ENCODE data around the gene COG5. TPM values are rescaled to one million over a fixed set of nuclear protein-coding genes. Genes with fewer than 3 reads are reported as not detected.

Gene COG5
- total and polyA plus RNA-seq, 2 of the 4 experiments (the other 2 are of a cell fraction), result 18.5 to 27.4 TPM

DNA sequence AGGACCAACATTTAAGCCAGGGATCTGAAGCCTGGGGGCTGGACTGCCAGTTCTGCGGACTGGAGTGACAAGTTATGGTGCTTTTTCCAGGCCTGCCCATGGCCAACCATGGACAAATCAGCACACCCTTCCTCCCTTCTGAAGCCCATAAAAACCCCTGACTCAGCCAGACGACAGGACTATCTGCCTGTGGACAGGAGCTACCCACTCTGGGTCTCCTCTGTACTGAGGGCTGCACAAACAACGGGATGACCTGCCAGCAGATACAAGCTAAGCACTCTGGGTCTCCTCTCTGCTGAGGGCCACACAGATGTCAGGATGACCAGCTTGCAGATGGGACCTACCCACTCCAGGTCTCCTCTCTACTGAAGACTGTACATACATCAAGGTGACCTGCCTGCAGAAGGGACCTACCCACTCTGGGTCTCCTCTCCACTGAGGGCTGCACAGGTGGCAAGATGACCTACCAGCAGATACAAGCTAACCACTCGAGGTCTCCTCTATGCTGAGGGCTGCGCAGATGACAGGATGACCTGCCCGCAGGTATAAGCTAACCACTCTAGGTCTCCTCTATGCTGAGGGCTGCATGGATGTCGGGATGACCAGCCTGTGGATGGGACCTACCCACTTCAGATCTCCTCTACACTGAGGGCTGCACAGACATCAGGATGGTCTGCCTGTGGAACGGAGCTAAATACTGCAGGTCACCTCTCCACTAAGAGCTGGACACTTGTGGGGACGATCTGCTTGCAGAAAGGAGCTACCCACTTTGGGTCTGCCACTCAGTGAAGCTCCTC lies 204.0 kb downstream of the COG5 start (continued):
- no peak for TF ChIP-seq MXI1 (IDR thresholded peaks at IDR 0.05; ENCODE audit: borderline replicate concordance, low read depth, low read length)

DNA sequence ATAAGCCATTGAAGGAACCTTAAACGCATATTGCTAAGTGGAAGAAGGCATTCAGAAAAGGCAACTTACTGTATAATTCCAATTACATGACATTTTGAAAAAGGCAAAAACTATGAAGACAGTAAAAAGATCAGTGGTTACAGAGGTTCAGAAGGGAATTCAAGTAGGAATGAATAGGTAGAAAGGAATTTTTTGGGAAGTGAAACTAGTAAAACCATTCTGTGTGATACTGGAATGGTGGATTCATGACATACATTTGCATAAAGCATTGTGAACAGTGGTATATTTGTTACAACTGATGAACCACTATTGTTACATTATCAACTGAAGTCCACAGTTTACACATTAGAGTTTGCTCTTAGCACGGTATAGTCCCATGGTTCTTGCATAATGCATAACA lies 208.1 kb downstream of the COG5 start:
- no peak overlapping the region for H2AK5ac ChIP-seq (ENCODE audit: low read depth, low read length)
- no peak overlapping the region for H2AK9ac ChIP-seq (replicated peaks; ENCODE audit: low read depth, low read length, poor library complexity)
- peak overlapping the region; percentile 52 for H2BK5ac ChIP-seq (ENCODE audit: low read depth, low read length, poor library complexity, severe bottlenecking)
- H3K9me1 ChIP-seq (ENCODE audit: insufficient read depth, low read length), result no peaks in the 10 kb centered on the region
- intact Hi-C loops (cut with micrococcal nuclease), result no loop called here
- H3K4me2 ChIP-seq (ENCODE audit: low read depth, low read length), result peak overlapping the region; percentile 67; the same call in 1 of the 2 replicates
- H3K4me1 ChIP-seq (ENCODE audit: control insufficient read depth, insufficient read depth, low read length), result peaks cover 5% of the 10 kb centered on the region; the same call in 1 of the 2 replicates
- H4K91ac ChIP-seq (ENCODE audit: insufficient read depth, low read depth, low read length), result no peak overlapping the region
- in situ Hi-C loops (cut with MboI; ENCODE audit: low sequenced_read_pairs), result no loop called here
- ChIA-PET POLR2A (ENCODE audit: unreplicated experiment) (no interaction called here), CTCF (no interaction called here)
- H3K9me3 ChIP-seq (ENCODE audit: control insufficient read depth, insufficient read depth, low read length), result peaks cover 9% of the 10 kb centered on the region; the same call in 1 of the 2 replicates
- H2BK20ac ChIP-seq (ENCODE audit: low read depth, low read length), result peak overlapping the region; percentile 52; the same call in 1 of the 2 replicates
- TF ChIP-seq NFE2L2 (IDR thresholded peaks at IDR 0.05; ENCODE audit: low read depth, low read length), result no peak
- no peak for TF ChIP-seq MXI1 (IDR thresholded peaks at IDR 0.05; ENCODE audit: borderline replicate concordance, low read depth, low read length)
- TF ChIP-seq RAD21 (IDR thresholded peaks at IDR 0.05; ENCODE audit: low read length), result no peak
- TF ChIP-seq MAZ (IDR thresholded peaks at IDR 0.05; ENCODE audit: borderline replicate concordance, low read depth, low read length), result no peak
- TF ChIP-seq CHD1 (IDR thresholded peaks at IDR 0.05; ENCODE audit: low read depth, low read length), result no peak
- no peak for TF ChIP-seq POLR2A (IDR thresholded peaks at IDR 0.05; ENCODE audit: low read depth, low read length)
- no peak for TF ChIP-seq CEBPB (IDR thresholded peaks at IDR 0.05; ENCODE audit: low read depth, low read length)
- no peak for TF ChIP-seq RCOR1 (IDR thresholded peaks at IDR 0.05; ENCODE audit: insufficient replicate concordance, low read length)
- TF ChIP-seq CTCF (conservative IDR thresholded peaks at IDR 0.05; ENCODE audit: low read depth, low read length), result no peak
- TF ChIP-seq BHLHE40 (IDR thresholded peaks at IDR 0.05; ENCODE audit: low read depth, low read length), result no peak
- TF ChIP-seq MAFK (IDR thresholded peaks at IDR 0.05; ENCODE audit: low read depth, low read length), result no peak
- no peak overlapping the region for H3K23ac ChIP-seq (ENCODE audit: low read depth, low read length)
- no peak overlapping the region for H2AFZ ChIP-seq (replicated peaks; ENCODE audit: low read length, poor library complexity)
- H2BK120ac ChIP-seq (ENCODE audit: low read depth, low read length), result no peak overlapping the region
- H3K14ac ChIP-seq (replicated peaks; ENCODE audit: low read depth, low read length), result no peak overlapping the region
- H4K8ac ChIP-seq (ENCODE audit: low read depth in 2 of 2, low read length in 2 of 2), result no peak overlapping the region
- H4K5ac ChIP-seq (ENCODE audit: low read depth, low read length), result no peak overlapping the region
- dilution Hi-C loops (cut with HindIII; ENCODE audit: low sequenced_read_pairs, unreplicated experiment), result no loop called here
- peaks cover 15% of the 10 kb centered on the region for H3K36me3 ChIP-seq (ENCODE audit: control insufficient read depth, insufficient read depth, low read length)
- H2BK15ac ChIP-seq (ENCODE audit: low read depth, low read length), result no peak overlapping the region
- no peak overlapping the region; the same call in 1 of the 2 replicates for H3K18ac ChIP-seq (ENCODE audit: low read depth, low read length)
- no peaks in the 10 kb centered on the region for H4K20me1 ChIP-seq (ENCODE audit: insufficient read depth, low read length)
- no TSS peak for BruUV-seq (replicated peaks)
- no peaks in the 10 kb centered on the region for H3K27me3 ChIP-seq (ENCODE audit: control insufficient read depth, insufficient read depth, low read length)
- WGBS, 2 experiments (ENCODE audit: extremely low coverage in 2 of 2, insufficient read length in 1 of 2), result no CpG with 5 or more reads among the region's 2 CpGs
- ATAC-seq (ENCODE audit: low read depth) (peak; percentile 71), DNase-seq (peak; percentile 62)
- no peak overlapping the region for H3K56ac ChIP-seq (ENCODE audit: extremely low read depth, insufficient read depth, low read length)
- H3K9ac ChIP-seq (ENCODE audit: low read depth, low read length), result no peak overlapping the region
- no peak overlapping the region for H3K27ac ChIP-seq (ENCODE audit: insufficient read depth, low read length)
- H3K4ac ChIP-seq (ENCODE audit: low read depth, low read length), result no peak overlapping the region
- no peak overlapping the region for H3K4me3 ChIP-seq (ENCODE audit: insufficient read depth, low read depth, low read length)
- peaks cover 0 to 6% of the 10 kb centered on the region in 2 experiments; a peak in 3 of 4 replicates for H3K79me1 ChIP-seq (ENCODE audit: low read depth in 1 of 2, low read length in 2 of 2)

Measured in IMR-90 (cell line).